Trophoblast cell (in vitro differentiated cells and primary cell): ENCODE results near the gene CPA5.
A peak's percentile ranks its signal among the peaks of the same experiment; 100 is the strongest.

Experiments used
- DNase-seq, 2 donors: peaks; one replicate each; pipeline ENCODE4 v3.0.0-alpha.2; 2016
- H2AFZ ChIP-seq: 2 replicates; pipeline ENCODE4 v1.6.1; 2013; ENCODE audit warnings: low read length, moderate library complexity, mild to moderate bottlenecking; ENCODE audit not compliant: insufficient read depth, poor library complexity
- H2AK5ac ChIP-seq: 2 replicates; pipeline ENCODE4 v1.6.1; 2013; ENCODE audit warnings: mild to moderate bottlenecking, low read length
- H2BK120ac ChIP-seq: 2 replicates; pipeline ENCODE4 v1.6.1; 2013; ENCODE audit warnings: low read length, mild to moderate bottlenecking, moderate library complexity; ENCODE audit not compliant: insufficient read depth, poor library complexity
- H2BK12ac ChIP-seq: 2 replicates; pipeline ENCODE4 v1.6.1; 2013; ENCODE audit warnings: mild to moderate bottlenecking, low read length, moderate library complexity
- H2BK5ac ChIP-seq: 2 replicates; pipeline ENCODE4 v1.6.1; 2013; ENCODE audit warnings: low read length, low read depth, moderate library complexity, mild to moderate bottlenecking; ENCODE audit not compliant: poor library complexity
- H3K14ac ChIP-seq: 2 replicates; pipeline ENCODE4 v1.6.1; 2013; ENCODE audit warnings: mild to moderate bottlenecking, low read length
- H3K18ac ChIP-seq: 2 replicates; pipeline ENCODE4 v1.6.1; 2013; ENCODE audit warnings: mild to moderate bottlenecking, low read length
- H3K23ac ChIP-seq: 2 replicates; pipeline ENCODE4 v1.6.1; 2013; ENCODE audit warnings: low read length
- H3K27ac ChIP-seq: 2 replicates; pipeline ENCODE4 v1.5.1; 2013; ENCODE audit warnings: low read depth, mild to moderate bottlenecking, inconsistent platforms, low read length, moderate library complexity
- H3K27me3 ChIP-seq: 2 replicates; pipeline ENCODE4 v1.6.1; 2013; ENCODE audit warnings: inconsistent platforms, mild to moderate bottlenecking, low read length, moderate library complexity; ENCODE audit not compliant: insufficient read depth
- H3K36me3 ChIP-seq, 2 experiments: 1 replicate in 1 of 2; 2 replicates in 1 of 2; pipeline ENCODE4 v1.6.1; 2013; ENCODE audit warnings: low read length in 2 of 2, mild to moderate bottlenecking in 2 of 2, moderate library complexity in 1 of 2; ENCODE audit not compliant: insufficient read depth in 2 of 2, control insufficient read depth in 1 of 2
- H3K4ac ChIP-seq: 2 replicates; pipeline ENCODE4 v1.6.1; 2013; ENCODE audit warnings: low read depth, mild to moderate bottlenecking, low read length, moderate library complexity
- H3K4me1 ChIP-seq, 2 experiments: 1 replicate in 1 of 2; 2 replicates in 1 of 2; pipeline ENCODE4 v1.6.1; 2013; ENCODE audit warnings: low read length in 2 of 2, mild to moderate bottlenecking in 2 of 2, moderate library complexity in 1 of 2; ENCODE audit not compliant: insufficient read depth in 2 of 2, control insufficient read depth in 1 of 2
- H3K4me2 ChIP-seq: 2 replicates; pipeline ENCODE4 v1.6.1; 2013; ENCODE audit warnings: inconsistent platforms, mild to moderate bottlenecking, low read length, moderate library complexity
- H3K4me3 ChIP-seq: 2 replicates; pipeline ENCODE4 v1.5.1; 2013; ENCODE audit warnings: mild to moderate bottlenecking, low read depth, low read length, inconsistent platforms
- H3K79me1 ChIP-seq: one replicate; pipeline ENCODE4 v1.6.1; 2013; ENCODE audit warnings: low read length
- H3K79me2 ChIP-seq: 2 replicates; pipeline ENCODE4 v1.6.1; 2013; ENCODE audit warnings: low read length, mild to moderate bottlenecking; ENCODE audit not compliant: control insufficient read depth, insufficient read depth, poor library complexity
- H3K9ac ChIP-seq: 2 replicates; pipeline ENCODE4 v1.6.1; 2013; ENCODE audit warnings: mild to moderate bottlenecking, low read length
- H3K9me3 ChIP-seq: 2 replicates; pipeline ENCODE4 v1.6.1; 2013; ENCODE audit warnings: low read depth, mild to moderate bottlenecking, control low read depth, inconsistent platforms, low read length; ENCODE audit not compliant: insufficient read depth
- H4K12ac ChIP-seq: 2 replicates; pipeline ENCODE4 v1.6.1; 2013; ENCODE audit warnings: low read depth, mild to moderate bottlenecking, low read length, moderate library complexity
- H4K8ac ChIP-seq: 2 replicates; pipeline ENCODE4 v1.6.1; 2013; ENCODE audit warnings: low read depth, mild to moderate bottlenecking, low read length, moderate library complexity
- H4K91ac ChIP-seq: one replicate; pipeline ENCODE4 v1.6.1; 2013; ENCODE audit warnings: low read depth, mild to moderate bottlenecking, low read length, moderate library complexity
- WGBS: extraction: QIAGEN DNeasy Blood & Tissue Kit; methylation state at CpG from one replicate; pipeline ENCODE4 v1.1.7; 2013; ENCODE audit warnings: missing lambda C conversion rate; ENCODE audit not compliant: insufficient read length, insufficient coverage; ENCODE audit errors: extremely low coverage; 5-methylcytosine and 5-hydroxymethylcytosine counted together

CPA5 gene

GRCh38 chr7:130361681-130362080 is 17.1 kb downstream of the CPA5 start:
- Histone ChIP-seq H3K4me3 (no peak overlapping the region), H3K23ac (no peak overlapping the region), H3K79me2 (peaks cover 3% of the 10 kb centered on the region), H3K27ac (no peak overlapping the region), H3K79me1 (peaks cover 37% of the 10 kb centered on the region), H2BK12ac (peak overlapping the region; percentile 41), H3K4ac (no peak overlapping the region), H3K18ac (no peak overlapping the region), H2BK120ac (no peak overlapping the region), H2AK5ac (no peak overlapping the region), H2BK5ac (no peak overlapping the region), H3K4me1 (peaks cover 27 to 36% of the 10 kb centered on the region in 2 experiments), H2AFZ (no peak overlapping the region), H3K4me2 (no peak overlapping the region), H4K8ac (no peak overlapping the region), H4K12ac (no peak overlapping the region), H3K9me3 (peaks cover 13% of the 10 kb centered on the region), H4K91ac (no peak overlapping the region), H3K9ac (no peak overlapping the region), H3K14ac (no peak overlapping the region), H3K27me3 (no peaks in the 10 kb centered on the region), H3K36me3 (no peaks in the 10 kb centered on the region)
- WGBS: no CpG with 5 or more reads among the region's 7 CpGs
- DNase-seq: no peak

DNA sequence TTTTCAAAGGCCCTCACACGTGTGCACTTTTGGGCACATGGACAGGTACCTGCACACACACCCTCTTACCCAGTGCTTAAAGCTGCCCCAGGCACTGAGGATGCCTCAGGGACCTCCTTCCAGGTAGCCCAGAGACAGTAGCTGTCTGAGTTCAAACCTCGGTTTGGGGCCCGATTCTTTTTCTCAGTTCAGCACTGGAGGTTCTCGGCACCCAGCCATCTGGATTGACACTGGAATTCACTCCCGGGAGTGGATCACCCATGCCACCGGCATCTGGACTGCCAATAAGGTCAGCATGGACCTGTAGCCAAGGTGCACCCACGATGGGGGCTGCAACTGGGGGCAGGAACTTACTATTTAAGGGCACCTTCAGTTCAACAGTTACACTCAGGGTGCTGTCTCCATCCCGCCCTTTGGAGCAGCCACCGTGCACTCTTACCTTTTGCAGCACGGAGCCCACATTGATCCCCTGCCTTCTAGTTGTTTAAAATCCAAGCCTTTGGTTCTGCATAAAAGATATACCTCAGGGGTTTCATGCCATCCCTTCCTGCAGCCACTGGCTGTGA is 17.7 kb downstream of the CPA5 start:
- Histone ChIP-seq H4K12ac (no peak overlapping the region), H3K4me1 (peaks cover 23 to 31% of the 10 kb centered on the region in 2 experiments), H2AFZ (no peak overlapping the region), H2BK12ac (peak overlapping the region; percentile 88), H2BK5ac (peak overlapping the region; percentile 51), H3K27ac (no peak overlapping the region), H3K4ac (peak overlapping the region; percentile 15), H3K4me2 (no peak overlapping the region), H3K79me2 (no peaks in the 10 kb centered on the region), H4K91ac (peak overlapping the region; percentile 75), H3K14ac (peak overlapping the region; percentile 17), H4K8ac (no peak overlapping the region), H3K23ac (no peak overlapping the region), H3K79me1 (peaks cover 32% of the 10 kb centered on the region), H2AK5ac (peak overlapping the region; percentile 92), H3K36me3 (no peaks in the 10 kb centered on the region), H3K9me3 (peaks cover 13% of the 10 kb centered on the region), H3K4me3 (no peak overlapping the region), H3K27me3 (no peaks in the 10 kb centered on the region), H2BK120ac (peak overlapping the region; percentile 67), H3K18ac (no peak overlapping the region), H3K9ac (no peak overlapping the region)
- no CpG with 5 or more reads among the region's 10 CpGs for WGBS
- no peak for DNase-seq

- Histone ChIP-seq H3K14ac (peak overlapping the region; percentile 71), H3K9ac (no peak overlapping the region), H4K91ac (peak overlapping the region; percentile 75), H3K27me3 (no peaks in the 10 kb centered on the region), H4K12ac (no peak overlapping the region), H3K36me3 (no peaks in the 10 kb centered on the region), H3K9me3 (peaks cover 13% of the 10 kb centered on the region), H4K8ac (peak overlapping the region; percentile 45), H3K18ac (peak overlapping the region; percentile 54), H2BK120ac (peak overlapping the region; percentile 67), H3K79me2 (no peaks in the 10 kb centered on the region), H2BK12ac (peak overlapping the region; percentile 88), H3K79me1 (peaks cover 30% of the 10 kb centered on the region), H2AFZ (no peak overlapping the region), H3K4ac (peak overlapping the region; percentile 15), H3K4me1 (peaks cover 23 to 30% of the 10 kb centered on the region in 2 experiments), H3K27ac (peak overlapping the region; percentile 48), H2AK5ac (peak overlapping the region; percentile 92), H3K23ac (no peak overlapping the region), H3K4me2 (no peak overlapping the region), H3K4me3 (no peak overlapping the region), H2BK5ac (peak overlapping the region; percentile 51)
- peak; percentile 85 to 87 for DNase-seq
- WGBS: no CpG with 5 or more reads among the region's 8 CpGs
Measured at GRCh38 chr7:130363026-130363847, 18.6 kb downstream of the CPA5 start.

GRCh38 chr7:130364451-130364850 is 19.8 kb downstream of the CPA5 start:
- Histone ChIP-seq H4K8ac (no peak overlapping the region), H2BK12ac (peak overlapping the region; percentile 80), H4K12ac (no peak overlapping the region), H3K23ac (no peak overlapping the region), H2AFZ (no peak overlapping the region), H3K4ac (no peak overlapping the region), H3K18ac (peak overlapping the region; percentile 31), H3K36me3 (no peaks in the 10 kb centered on the region), H3K9me3 (peaks cover 7% of the 10 kb centered on the region), H3K27ac (no peak overlapping the region), H3K4me2 (no peak overlapping the region), H4K91ac (peak overlapping the region; percentile 62), H3K9ac (no peak overlapping the region), H3K14ac (peak overlapping the region; percentile 50), H3K27me3 (no peaks in the 10 kb centered on the region), H2BK120ac (peak overlapping the region; percentile 69), H2AK5ac (peak overlapping the region; percentile 39), H2BK5ac (peak overlapping the region; percentile 55), H3K4me3 (no peak overlapping the region), H3K79me2 (peaks cover 2% of the 10 kb centered on the region), H3K79me1 (peaks cover 35% of the 10 kb centered on the region), H3K4me1 (peaks cover 30 to 37% of the 10 kb centered on the region in 2 experiments)
- WGBS: no CpG with 5 or more reads among the region's 4 CpGs
- no peak for DNase-seq
